ENCODE data around the gene IL19.

The IL19 gene, protein sequence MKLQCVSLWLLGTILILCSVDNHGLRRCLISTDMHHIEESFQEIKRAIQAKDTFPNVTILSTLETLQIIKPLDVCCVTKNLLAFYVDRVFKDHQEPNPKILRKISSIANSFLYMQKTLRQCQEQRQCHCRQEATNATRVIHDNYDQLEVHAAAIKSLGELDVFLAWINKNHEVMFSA

GRCh38 chr1:206770531-206771337 lies at the start of gene IL19:
TSS of gene IL19 (plus strand) at chr1:206770773. CDS start at chr1:206836663, 65,890 bp downstream.
- no peak for DNase-seq (ENCODE audit: low read depth)

- no peak for DNase-seq (ENCODE audit: low read depth)
Measured at GRCh38 chr1:206721454-206721853, 49.1 kb upstream of the IL19 start.

- DNase-seq (ENCODE audit: low read depth): no peak
Measured at GRCh38 chr1:206722751-206723461, 47.7 kb upstream of the IL19 start.

GRCh38 chr1:206723462-206723804 lies 47.1 kb upstream of the IL19 start:
- no peak for DNase-seq (ENCODE audit: low read depth)

DNA sequence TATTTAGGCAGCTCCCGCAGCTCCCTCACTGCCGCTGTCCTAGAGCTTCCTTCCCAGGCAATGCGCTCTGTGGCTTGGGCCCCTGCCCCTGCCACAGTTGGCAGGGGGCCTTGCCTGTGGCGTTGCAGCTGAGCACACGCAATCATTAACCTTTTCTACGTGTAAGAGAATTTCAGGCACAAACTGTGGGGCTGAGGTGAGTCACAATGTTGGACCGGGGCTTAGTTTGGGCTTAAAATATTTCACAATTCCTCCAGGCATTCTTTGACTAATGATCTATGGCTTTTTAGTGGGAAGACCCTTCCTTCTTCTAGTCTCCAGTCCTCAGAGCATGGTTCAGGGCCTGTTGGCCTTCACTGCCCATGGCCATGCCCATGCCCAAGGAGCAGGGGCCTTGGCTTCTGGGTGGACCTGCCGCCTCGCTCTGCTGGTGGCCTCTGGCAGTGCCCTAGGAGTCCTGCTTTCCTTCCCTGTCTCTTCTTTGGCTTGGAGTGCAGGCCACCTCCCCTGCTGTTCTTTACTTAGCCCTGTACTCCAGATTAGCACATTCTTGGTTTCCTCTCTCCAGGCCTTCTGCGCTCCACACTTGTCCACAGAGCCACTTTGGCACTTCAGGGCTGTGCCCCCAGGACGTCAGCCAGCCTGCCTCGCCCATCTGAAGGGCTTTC lies 46.6 kb upstream of the IL19 start:
- DNase-seq (ENCODE audit: low read depth): no peak

DNA sequence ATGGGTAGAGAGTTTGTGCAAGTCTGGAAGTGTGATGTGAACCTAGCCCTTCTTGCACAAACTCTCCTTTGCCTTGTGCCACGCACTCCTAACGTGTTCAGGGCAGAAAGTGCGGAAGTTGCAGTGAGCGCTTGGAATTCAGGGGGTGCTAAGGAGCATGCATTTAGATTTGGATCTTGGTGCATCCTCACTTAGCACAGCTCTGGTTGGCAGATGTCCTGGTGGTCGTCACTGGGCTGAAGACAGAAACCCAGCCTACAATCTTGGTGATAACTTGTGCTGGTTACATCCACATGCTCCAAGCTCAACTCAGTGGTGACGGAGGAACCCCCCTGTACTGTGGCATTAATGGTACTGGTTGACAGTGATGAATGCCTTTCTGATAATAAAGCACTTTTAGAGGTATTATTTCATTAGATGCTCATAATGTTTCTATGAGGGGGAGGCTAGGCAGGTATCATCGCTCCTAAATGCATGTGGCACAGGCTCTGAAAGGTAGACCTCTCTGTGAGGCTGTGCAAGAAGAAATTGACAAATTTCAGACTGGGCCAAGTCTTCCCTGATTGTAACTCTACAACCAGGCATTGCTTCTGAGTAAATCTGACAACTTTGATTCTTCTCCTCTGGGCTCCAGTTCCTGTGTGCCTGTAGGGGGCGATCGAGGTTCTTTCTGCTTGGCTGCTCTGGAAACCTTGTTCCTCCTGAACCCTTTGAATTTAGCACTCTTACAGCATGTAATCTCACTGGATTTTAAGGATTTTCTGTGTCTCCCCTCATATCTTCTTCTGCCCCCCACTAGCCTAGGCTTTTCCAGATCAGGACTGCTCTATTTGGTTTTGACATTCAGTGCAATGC lies 45.2 kb upstream of the IL19 start:
- DNase-seq (ENCODE audit: low read depth): peak; percentile 54

GRCh38 chr1:206727981-206728696 lies 42.4 kb upstream of the IL19 start:
- DNase-seq (ENCODE audit: low read depth): no peak

DNA sequence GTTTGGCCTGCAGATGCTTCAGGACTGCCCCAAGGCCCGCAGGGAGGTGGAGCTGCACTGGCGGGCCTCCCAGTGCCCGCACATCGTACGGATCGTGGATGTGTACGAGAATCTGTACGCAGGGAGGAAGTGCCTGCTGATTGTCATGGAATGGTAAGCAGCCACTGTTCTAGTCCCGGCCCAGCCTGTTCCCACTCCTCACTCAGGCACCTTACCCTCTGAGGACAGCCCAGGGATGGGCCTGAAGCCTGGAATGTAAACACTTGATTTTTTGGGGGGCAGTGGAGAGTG lies 41.9 kb upstream of the IL19 start:
- DNase-seq (ENCODE audit: low read depth): no peak

DNA sequence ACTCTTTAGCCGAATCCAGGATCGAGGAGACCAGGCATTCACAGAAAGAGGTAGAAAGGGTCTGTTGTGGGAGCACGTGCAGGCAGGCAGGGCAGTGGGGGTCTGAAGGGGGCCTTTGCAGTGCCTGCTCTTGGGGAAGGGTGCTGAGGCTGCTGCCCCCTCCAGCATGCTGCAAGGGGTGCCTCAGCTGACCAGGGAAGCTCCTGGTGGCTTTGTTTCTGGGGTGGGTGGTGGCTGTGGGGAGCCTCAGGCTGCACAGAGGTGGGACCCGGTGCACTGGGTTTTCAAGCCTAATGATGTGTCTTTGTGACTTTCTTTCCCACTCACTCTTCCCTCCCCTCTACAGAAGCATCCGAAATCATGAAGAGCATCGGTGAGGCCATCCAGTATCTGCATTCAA lies 41.5 kb upstream of the IL19 start:
- no peak for DNase-seq (ENCODE audit: low read depth)

GRCh38 chr1:206729507-206729906 lies 41.1 kb upstream of the IL19 start:
- no peak for DNase-seq (ENCODE audit: low read depth)

DNA sequence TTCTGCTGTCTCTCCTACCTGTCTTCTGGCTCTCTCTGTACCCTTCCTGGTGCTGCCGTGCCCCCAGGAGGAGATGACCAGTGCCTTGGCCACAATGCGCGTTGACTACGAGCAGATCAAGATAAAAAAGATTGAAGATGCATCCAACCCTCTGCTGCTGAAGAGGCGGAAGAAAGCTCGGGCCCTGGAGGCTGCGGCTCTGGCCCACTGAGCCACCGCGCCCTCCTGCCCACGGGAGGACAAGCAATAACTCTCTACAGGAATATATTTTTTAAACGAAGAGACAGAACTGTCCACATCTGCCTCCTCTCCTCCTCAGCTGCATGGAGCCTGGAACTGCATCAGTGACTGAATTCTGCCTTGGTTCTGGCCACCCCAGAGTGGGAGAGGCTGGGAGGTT lies 38.1 kb upstream of the IL19 start:
- DNase-seq (ENCODE audit: low read depth): no peak

- no peak for DNase-seq (ENCODE audit: low read depth)
Measured at GRCh38 chr1:206732992-206733391, 37.6 kb upstream of the IL19 start.

- peak; percentile 62 for DNase-seq (ENCODE audit: low read depth)
Measured at GRCh38 chr1:206734499-206735142, 36.0 kb upstream of the IL19 start.

DNA sequence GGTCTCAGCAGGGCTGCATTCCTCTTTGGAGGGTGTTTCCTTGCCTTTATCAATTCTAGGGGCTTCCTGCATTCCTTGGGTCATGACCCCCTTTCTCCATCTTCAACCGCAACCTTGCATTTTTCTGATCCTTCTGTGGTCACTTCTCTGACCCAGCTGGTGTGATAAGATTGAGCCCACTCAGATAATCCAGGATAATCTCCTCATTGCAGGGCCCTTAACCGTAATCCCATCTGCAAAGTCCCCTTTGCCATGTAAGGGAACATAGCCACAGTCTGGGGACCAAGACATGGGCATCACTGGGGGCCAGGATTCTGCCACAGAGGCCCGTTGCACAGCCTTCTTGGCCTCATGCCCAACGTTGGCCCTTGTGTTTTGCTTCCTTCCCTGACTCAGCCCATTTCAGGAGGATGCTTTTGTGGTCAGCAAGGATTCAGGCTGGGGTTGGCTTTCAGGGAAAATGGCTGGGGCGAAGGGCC lies 35.0 kb upstream of the IL19 start:
- no peak for DNase-seq (ENCODE audit: low read depth)

- no peak for DNase-seq (ENCODE audit: low read depth)
Measured at GRCh38 chr1:206736878-206737728, 33.5 kb upstream of the IL19 start.

GRCh38 chr1:206737729-206738201 lies 32.8 kb upstream of the IL19 start:
- no peak for DNase-seq (ENCODE audit: low read depth)

GRCh38 chr1:206738370-206739366 lies 31.9 kb upstream of the IL19 start:
- DNase-seq (ENCODE audit: low read depth): no peak

DNA sequence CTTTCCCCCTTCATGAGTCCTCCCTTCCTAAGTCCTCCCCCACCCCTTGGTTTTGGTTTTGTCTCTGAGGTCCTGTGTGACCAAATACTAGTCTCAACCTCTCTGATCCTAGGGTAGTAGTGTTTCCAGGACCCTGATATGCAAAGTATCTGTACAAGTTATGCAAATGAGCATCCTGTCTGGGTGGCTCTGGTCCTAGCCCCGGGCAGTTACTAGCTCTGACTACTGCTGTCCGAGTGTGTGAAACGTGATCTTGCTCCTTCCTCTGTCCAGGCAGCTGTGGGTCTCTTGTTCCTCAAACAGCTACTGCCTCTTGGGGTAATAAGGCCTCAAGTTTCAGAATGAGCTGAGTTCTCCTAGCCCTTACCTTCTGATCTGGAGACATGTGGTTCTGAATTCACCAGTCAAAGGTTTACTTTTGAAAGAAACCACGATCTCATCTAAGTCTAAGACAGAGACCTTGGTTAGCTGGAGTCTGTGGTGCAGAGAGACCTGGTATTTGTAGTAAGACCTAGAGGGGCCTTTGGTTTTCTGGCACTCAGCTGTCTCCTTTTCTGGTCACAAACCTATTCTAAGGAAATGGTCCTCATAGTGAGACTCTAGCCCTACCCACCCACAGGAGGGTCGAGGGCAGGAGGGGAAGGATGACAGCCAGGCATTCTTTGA lies 31.0 kb upstream of the IL19 start:
- no peak for DNase-seq (ENCODE audit: low read depth)
